ENCODE data around the gene LMAN1L.

DNA sequence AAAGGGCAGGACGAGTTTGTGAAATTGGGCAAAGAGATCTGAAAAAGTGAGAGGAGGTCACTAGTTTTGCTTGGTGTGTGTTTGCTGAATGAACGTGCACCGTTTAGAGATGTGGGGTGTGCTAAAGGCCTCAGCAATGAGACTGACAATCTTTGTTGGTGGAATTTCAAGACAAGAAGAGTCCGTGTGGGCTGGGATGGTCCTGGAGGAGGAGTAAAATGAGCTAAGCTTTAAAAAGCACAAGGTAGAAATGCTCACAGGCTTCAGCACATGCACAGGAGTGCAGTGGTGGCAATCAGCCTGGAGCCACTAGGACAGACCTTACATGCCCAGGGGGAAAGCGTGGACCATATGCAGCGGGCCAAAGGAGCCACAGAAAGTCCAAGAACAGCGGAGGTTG, 12.3 kb downstream of the LMAN1L start:
- no peak for TF ChIP-seq EZH2 (IDR thresholded peaks at IDR 0.05; ENCODE audit: low read length)
- TF ChIP-seq, protein P1, sequence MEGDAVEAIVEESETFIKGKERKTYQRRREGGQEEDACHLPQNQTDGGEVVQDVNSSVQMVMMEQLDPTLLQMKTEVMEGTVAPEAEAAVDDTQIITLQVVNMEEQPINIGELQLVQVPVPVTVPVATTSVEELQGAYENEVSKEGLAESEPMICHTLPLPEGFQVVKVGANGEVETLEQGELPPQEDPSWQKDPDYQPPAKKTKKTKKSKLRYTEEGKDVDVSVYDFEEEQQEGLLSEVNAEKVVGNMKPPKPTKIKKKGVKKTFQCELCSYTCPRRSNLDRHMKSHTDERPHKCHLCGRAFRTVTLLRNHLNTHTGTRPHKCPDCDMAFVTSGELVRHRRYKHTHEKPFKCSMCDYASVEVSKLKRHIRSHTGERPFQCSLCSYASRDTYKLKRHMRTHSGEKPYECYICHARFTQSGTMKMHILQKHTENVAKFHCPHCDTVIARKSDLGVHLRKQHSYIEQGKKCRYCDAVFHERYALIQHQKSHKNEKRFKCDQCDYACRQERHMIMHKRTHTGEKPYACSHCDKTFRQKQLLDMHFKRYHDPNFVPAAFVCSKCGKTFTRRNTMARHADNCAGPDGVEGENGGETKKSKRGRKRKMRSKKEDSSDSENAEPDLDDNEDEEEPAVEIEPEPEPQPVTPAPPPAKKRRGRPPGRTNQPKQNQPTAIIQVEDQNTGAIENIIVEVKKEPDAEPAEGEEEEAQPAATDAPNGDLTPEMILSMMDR (optimal IDR thresholded peaks at IDR 0.05 in 1 of 3, IDR thresholded peaks at IDR 0.05 in 1 of 3, conservative IDR thresholded peaks at IDR 0.05 in 1 of 3; ENCODE audit: extremely low read depth in 1 of 3, insufficient read depth in 2 of 3, low read length in 3 of 3): no peak
